Stimulated activated CD8-positive, alpha-beta memory T cell treated with anti-CD3 and anti-CD28 coated beads, Interleukin-7, amount 100 ng/mL, for 24 hours (primary cell): ENCODE results near the gene UCKL1.
"Not testable (repeated sequence)": the region's sequence is repeated elsewhere in the genome, so short reads cannot be mapped to it uniquely, and the experiment has no call there.

Source experiments
- DNase-seq: peaks from one replicate; pipeline ENCODE4 v3.0.0-alpha.2; 2020; ENCODE audit warnings: low read depth

UCKL1 gene

GRCh38 chr20:63955827-63956663, at the start of gene UCKL1:
UCKL1 (minus strand) TSS chr20:63956416; CDS start chr20:63956372, 44 bp downstream.
- peak; percentile 77 for DNase-seq

GRCh38 chr20:64005394-64005793, 49.2 kb upstream of the UCKL1 start:
- no peak for DNase-seq

GRCh38 chr20:64003960-64004725, 47.9 kb upstream of the UCKL1 start:
- DNase-seq: no peak

GRCh38 chr20:64001607-64002011, 45.4 kb upstream of the UCKL1 start:
- no peak for DNase-seq

GRCh38 chr20:64000906-64001305, 44.7 kb upstream of the UCKL1 start:
- no peak for DNase-seq

DNA sequence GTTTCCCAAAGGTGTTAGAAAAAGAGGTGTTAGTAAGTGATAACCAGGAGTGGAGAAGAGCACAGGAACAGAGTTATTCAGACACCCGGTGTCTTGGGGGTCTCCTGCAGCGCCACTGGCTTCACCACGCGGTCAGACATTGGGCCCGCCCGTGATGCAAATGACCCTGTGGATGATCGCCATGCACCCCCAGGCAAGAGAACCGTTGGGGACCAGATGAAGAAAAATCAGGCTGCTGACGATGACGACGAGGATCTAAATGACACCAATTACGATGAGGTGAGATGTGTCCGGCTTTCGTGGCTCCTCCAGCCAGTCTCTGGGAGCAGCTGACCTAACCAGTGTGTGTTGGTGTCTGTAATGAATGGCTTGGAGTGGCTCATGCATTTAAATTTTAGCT, 26.7 kb upstream of the UCKL1 start:
- no peak for DNase-seq

DNA sequence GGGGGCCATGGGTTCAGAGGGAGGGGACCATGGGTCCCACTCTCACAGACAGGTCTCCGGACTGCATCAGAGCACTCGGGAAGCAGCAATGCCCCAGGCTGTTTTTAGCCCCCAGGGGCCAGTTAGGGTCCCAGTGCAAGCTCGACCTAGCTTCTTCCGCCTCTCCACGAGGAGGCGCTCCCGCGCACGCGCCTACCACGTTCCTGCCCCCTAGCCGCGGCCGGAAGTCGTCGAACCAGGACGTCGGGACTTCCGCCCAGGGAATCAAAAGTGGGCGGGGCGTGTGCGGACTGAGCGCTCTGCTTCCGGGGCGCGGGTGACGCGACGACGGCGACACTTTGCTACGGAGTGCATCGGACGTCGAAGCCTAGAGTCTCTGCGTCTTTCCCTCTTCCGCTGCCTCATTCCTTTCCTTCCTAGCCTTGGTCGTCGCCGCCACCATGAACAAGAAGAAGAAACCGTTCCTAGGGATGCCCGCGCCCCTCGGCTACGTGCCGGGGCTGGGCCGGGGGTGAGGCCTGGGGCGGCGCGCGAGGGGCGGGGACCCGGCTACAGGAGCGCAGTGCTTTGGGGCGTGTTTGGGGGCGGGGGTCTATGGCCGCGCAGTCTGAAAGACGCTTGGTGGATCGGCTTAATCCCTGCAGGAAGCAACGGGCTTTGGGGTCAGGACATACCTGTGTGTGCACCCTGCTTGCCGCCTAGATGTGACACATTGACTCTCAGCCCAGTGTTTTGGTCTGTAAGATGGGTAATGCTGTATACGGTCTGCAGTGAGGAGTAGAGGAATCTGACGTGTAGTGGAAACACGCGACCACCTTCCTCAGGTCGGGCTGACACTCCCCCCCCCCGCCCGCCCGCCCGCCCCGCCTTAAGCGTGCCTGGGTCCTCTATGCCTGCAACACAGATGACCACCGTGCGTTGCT, 24.9 kb upstream of the UCKL1 start, which contains the start of gene PRPF6:
PRPF6 (plus strand) TSS at position 327 of the 923 bp plus-strand sequence; CDS start at position 441, 114 bp downstream.
- peak; percentile 86 for DNase-seq

- no peak for DNase-seq
Observed at GRCh38 chr20:63980317-63980805, 24.1 kb upstream of the UCKL1 start.

DNA sequence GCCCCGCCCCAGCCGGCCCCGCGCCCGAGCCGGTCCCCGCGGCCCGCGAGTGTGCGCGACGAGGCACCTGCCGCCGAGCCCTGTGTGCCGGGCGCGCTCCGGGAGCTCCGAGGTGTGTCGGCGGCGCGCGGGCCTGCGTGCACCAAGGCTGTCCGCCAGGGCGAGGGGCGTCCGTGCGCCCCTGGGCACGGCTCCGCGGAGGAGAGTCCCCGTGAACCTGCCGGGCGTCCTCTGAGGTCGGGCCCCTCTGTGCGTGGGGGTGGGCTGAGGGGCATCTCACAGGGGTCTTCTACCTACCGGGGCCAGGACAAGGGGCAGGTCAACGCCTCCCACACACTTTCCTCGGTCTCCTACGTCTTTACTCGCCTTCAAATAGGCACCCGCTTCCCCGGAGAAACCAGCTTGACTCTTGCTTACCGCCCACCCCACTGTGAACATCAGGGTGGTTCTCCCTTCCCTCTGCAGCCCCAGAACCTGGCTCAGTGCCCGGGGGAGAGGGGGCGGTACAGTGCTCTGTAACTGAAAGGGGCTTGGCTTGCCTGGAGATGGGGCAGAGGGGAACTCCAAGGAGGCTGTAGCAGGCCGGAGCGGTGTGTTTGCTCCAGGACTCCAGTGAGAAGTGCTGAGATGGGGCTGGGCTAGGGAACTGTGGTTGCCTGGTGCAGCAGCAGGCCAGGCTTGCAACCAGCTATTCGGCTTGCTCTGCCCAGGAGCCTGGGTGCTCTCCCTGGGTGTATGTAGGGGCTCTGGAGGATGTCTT, 23.5 kb upstream of the UCKL1 start, which contains the start of gene SAMD10:
SAMD10 (minus strand) TSS at position 86 of the 760 bp plus-strand sequence. CDS start 175 bp downstream, outside the sequence.
- no peak for DNase-seq

DNA sequence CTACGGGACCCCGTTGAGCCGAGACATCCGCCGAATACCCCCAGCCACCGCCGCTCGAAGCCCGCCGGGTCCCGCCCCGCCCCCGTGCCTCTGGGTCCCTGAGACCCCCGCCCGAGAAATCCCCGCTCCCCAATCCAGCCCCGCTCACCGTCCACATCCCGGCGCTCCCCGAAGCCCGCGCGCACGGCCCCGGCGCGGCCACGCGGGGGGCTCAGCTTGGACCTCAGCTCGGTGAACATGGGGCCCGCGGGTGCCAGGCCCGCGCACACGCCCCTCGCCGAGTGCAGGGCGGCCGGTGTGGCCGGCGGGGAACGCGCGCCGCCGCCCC, 23.0 kb upstream of the UCKL1 start:
- DNase-seq: no peak

GRCh38 chr20:63978319-63979228, 22.4 kb upstream of the UCKL1 start:
- DNase-seq: no peak

GRCh38 chr20:63977739-63978276, 21.6 kb upstream of the UCKL1 start:
- DNase-seq: no peak

DNA sequence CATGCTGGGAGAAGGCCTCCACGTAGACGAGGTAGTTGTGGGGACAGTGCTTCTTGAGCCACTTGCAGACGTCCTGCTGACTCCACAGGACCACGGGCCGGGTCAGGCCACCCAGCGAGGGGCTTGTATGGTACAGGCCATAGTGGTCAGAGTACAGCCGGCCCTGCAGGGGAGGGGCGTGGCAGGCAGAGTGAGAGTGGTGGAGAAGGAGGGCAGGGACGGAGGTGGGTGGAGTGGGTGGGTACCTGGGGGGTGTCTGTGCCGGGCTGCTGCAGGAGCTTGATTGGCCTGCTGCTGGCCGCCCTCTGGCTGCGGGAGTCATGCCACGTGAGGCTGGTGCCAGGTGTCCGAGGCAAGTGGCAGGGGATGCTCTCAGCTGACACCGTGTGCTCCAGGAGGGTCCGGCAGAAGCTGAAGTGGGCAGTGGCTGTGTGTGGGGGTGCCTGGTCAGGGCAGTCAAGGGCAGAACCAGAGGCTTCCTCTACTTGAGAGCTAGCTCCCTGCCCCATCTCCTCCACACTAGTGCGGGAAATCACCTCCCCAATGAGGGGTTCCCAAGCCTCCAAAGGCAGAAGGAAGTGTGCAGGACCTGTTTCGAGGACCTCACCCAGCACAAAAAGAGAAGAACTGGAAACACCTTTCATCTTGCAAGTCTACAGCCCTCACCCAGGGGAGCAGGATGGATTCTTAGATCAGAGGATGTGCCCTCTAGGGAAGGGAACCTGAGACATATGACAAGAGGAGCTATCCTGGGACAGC, 20.9 kb upstream of the UCKL1 start:
- no peak for DNase-seq

- DNase-seq: not testable (repeated sequence)
Observed at GRCh38 chr20:63976511-63976910, 20.3 kb upstream of the UCKL1 start.

- DNase-seq: no peak
Observed at GRCh38 chr20:63974402-63975200, 18.4 kb upstream of the UCKL1 start.

DNA sequence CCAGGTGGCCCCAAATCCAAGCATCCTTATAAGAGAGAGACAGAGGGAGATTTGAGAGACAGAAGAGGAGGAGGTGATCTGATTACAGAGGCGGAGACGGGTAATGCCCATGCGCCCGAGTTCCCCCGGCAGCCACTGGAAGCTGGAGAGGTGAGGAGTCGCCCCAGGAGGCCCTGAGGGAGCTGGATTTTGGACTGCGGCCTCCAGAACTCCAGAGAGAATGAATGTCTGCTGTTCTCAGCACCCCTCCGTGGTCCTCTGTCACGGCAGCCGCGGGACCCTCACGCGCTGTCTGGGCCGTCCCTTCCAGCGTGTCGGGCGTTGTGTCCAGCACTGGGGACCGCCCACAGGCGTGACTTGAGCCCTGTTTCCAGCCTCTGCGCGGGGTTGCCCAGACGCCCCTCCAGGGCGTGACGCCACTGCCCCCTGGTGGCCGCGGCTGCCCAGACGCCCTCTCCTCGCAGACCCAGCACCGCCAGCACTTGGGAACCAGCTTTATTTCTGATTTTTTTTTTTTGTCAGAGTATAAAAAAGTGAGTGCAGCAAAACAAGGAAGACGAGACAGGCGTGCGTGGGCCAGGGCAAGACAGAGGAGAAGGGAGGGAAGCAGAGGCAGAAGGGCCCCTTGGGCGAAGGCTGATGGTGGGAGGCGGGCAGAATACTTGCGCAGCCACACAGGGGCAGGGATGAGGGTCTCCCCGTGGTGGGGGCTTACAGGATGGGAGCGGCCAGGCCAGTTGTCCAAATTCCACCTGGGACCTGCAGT, 17.6 kb upstream of the UCKL1 start:
- DNase-seq: no peak

- no peak for DNase-seq
Observed at GRCh38 chr20:63973160-63973479, 16.9 kb upstream of the UCKL1 start.
